Measurements from ENCODE around the gene ZRSR2. TPM values are rescaled to one million over a fixed set of nuclear protein-coding genes. Genes with fewer than 3 reads are reported as not detected.
"Not testable (repeated sequence)": the region's sequence is repeated elsewhere in the genome, so short reads cannot be mapped to it uniquely, and the experiment has no call there.

Gene ZRSR2, protein sequence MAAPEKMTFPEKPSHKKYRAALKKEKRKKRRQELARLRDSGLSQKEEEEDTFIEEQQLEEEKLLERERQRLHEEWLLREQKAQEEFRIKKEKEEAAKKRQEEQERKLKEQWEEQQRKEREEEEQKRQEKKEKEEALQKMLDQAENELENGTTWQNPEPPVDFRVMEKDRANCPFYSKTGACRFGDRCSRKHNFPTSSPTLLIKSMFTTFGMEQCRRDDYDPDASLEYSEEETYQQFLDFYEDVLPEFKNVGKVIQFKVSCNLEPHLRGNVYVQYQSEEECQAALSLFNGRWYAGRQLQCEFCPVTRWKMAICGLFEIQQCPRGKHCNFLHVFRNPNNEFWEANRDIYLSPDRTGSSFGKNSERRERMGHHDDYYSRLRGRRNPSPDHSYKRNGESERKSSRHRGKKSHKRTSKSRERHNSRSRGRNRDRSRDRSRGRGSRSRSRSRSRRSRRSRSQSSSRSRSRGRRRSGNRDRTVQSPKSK
- 10 to 100 TPM; 13.4 to 18.9 TPM for total RNA-seq
- polyA plus RNA-seq = 10 to 100 TPM; 38.7 to 98.8 TPM
- long read RNA-seq, donor 1, partial matches to known transcripts = 1 of 8 reads
- long read RNA-seq, donor 1, other reads (novel, unspliced or antisense) = 3 of 8 reads
- long read RNA-seq, donor 2, transcript ZRSR2-201 (11 exons, 1,491 nt) = major isoform, 9 of 16 reads
- long read RNA-seq, donor 2, partial matches to known transcripts = 2 of 16 reads
- long read RNA-seq, donor 2, other reads (novel, unspliced or antisense) = 5 of 16 reads

DNA sequence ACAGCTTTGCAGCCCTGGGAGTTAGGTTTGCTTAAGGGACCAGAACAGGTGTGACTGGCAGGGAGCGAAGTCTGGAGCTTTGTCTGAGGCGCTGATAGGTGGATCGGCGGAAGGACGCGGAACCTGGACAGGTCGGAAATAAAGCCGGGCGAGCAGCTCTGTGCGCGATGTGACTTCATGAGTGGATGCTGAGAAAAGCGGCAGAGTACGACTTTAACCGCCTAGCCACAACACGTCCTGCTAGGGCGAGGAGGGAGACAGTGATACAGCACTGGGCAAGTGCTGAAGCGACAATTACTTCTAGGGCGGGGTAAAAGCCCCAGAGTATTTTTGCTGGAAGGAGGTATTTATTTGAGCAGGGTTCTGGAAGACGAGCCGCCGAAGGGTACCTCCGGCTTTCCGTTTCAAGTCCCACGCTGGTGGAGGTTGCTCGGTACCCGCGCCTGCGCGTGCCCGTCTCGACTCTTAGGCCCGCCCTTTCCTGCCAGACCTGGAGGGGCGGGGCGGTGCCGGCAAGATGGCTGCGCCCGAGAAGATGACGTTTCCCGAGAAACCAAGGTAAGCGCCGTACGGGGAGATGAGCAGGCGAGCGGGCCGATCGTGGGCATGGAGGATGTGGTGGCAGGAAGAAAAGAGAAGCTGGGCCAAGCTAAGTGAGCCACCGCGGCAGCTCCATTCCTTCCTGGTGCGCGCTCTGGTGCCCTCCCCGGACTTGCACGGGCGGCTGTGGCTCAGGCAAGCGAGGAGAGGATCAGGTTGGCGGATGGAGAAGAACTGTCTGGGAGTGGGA, at the start of gene ZRSR2:
ZRSR2 (plus strand) TSS at position 506 of the 790 bp plus-strand sequence; CDS start at position 518, 12 bp downstream.
- intact Hi-C loops (cut with DNase I) = loop anchor here (5.0 kb wide), 3 partner anchors 62 to 113 kb away; partner anchors contain the start of gene AP1S2 (in 1 of the 2)
- no peaks in the 10 kb centered on the region for H3K9me3 ChIP-seq (ENCODE audit: control insufficient read depth, low read length)
- H3K36me3 ChIP-seq (ENCODE audit: control insufficient read depth in 1 of 2, insufficient read depth in 2 of 2, low read length in 1 of 2) = no peaks in the 10 kb centered on the region
- H3K27ac ChIP-seq (ENCODE audit: low read depth in 1 of 2, low read length in 2 of 2) = peak within 1 kb of the TSS in 1 of 2 donors; percentile 72
- ATAC-seq (ENCODE audit: low FRiP score) = peak; percentile 96
- peak within 1 kb of the TSS; percentile 62 to 70 for H3K4me3 ChIP-seq (ENCODE audit: low read length in 2 of 2)
- 0 to 1% methylated on average over 54 to 55 of the region's 55 CpGs for WGBS, 2 donors
- DNase-seq = peak; percentile 92 to 95
- H3K27me3 ChIP-seq (ENCODE audit: control insufficient read depth in 1 of 2, insufficient read depth in 2 of 2, low read length in 1 of 2) = no peaks in the 10 kb centered on the region
- no peaks in the 10 kb centered on the region for H3K4me1 ChIP-seq (ENCODE audit: control insufficient read depth in 1 of 2, insufficient read depth in 2 of 2, low read length in 2 of 2)

DNA sequence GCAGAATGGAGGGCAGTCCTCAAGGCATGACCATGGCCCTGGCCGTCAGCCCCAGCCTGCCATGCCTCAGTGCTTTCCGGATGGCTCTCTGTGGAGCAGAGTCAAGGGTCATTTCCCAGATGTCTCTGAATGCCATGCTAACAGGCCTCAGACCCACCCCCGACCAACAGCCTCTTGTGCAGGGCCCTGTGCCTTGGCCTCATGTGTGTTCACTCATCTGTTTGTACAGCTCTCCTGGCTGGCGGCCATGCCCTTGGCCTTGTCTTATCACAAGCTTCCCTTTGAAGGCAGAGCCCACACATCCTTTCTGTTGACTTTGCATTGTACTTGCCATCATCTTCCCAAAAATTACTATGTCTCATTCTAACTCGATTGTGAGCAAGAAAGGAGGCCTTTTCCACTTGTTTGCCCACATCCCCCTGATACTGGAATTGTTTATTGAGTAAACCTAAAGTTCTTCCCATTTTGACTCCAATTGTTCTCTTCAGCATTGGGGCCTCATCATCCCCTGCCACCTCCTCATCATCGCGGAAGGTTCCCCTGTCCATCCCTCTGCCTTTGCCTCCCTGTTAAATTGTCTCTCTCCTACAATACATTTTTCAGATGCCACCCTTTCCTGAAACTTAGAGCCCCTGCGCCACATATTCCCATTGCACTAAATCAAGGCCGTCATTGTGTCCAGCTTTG, 46.0 kb upstream of the ZRSR2 start:
- H3K36me3 ChIP-seq (ENCODE audit: control insufficient read depth in 1 of 2, insufficient read depth in 2 of 2, low read length in 1 of 2) = no peaks in the 10 kb centered on the region
- H3K27ac ChIP-seq (ENCODE audit: low read depth in 1 of 2, low read length in 2 of 2) = no peak overlapping the region
- ATAC-seq (ENCODE audit: low FRiP score) = no peak
- 69 to 82% methylated on average over 9 of the region's 9 CpGs for WGBS, 2 donors
- H3K27me3 ChIP-seq (ENCODE audit: control insufficient read depth in 1 of 2, insufficient read depth in 2 of 2, low read length in 1 of 2) = no peaks in the 10 kb centered on the region
- no peak for DNase-seq
- peaks cover 0 to 2% of the 10 kb centered on the region in 2 donors for H3K4me1 ChIP-seq (ENCODE audit: control insufficient read depth in 1 of 2, insufficient read depth in 2 of 2, low read length in 2 of 2)
- H3K9me3 ChIP-seq (ENCODE audit: control insufficient read depth, low read length) = no peaks in the 10 kb centered on the region
- intact Hi-C loops (cut with DNase I) = no loop called here
- H3K4me3 ChIP-seq (ENCODE audit: low read length in 2 of 2) = no peak overlapping the region

DNA sequence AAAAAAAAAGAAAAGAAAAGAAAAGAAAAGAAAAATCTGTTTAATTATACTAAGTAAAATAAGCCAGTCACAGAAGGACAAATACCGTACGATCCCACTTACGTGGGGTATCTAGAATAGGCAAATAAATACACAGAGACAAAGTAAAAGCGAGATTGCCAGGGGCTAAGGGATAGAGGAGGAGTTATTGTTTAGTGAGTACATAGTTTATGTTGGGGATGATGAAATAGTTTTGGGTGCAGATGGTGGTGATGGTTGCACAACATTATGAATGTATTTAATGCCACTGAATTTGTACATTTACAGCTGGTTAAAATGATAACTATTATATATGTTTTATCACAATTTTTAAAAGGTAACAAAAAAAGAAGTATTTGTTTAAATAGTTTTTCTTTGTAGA, 45.1 kb upstream of the ZRSR2 start:
- ATAC-seq (ENCODE audit: low FRiP score) (no peak), DNase-seq (no peak)
- Histone ChIP-seq H3K4me3 (ENCODE audit: low read length in 2 of 2) (no peak overlapping the region), H3K4me1 (ENCODE audit: control insufficient read depth in 1 of 2, insufficient read depth in 2 of 2, low read length in 2 of 2) (peaks cover 0 to 2% of the 10 kb centered on the region in 2 donors), H3K9me3 (ENCODE audit: control insufficient read depth, low read length) (no peaks in the 10 kb centered on the region), H3K27ac (ENCODE audit: low read depth in 1 of 2, low read length in 2 of 2) (no peak overlapping the region), H3K27me3 (ENCODE audit: control insufficient read depth in 1 of 2, insufficient read depth in 2 of 2, low read length in 1 of 2) (no peaks in the 10 kb centered on the region), H3K36me3 (ENCODE audit: control insufficient read depth in 1 of 2, insufficient read depth in 2 of 2, low read length in 1 of 2) (no peaks in the 10 kb centered on the region)
- WGBS, 2 donors = 95 to 96% methylated on average over 4 of the region's 4 CpGs
- intact Hi-C loops (cut with DNase I) = no loop called here

DNA sequence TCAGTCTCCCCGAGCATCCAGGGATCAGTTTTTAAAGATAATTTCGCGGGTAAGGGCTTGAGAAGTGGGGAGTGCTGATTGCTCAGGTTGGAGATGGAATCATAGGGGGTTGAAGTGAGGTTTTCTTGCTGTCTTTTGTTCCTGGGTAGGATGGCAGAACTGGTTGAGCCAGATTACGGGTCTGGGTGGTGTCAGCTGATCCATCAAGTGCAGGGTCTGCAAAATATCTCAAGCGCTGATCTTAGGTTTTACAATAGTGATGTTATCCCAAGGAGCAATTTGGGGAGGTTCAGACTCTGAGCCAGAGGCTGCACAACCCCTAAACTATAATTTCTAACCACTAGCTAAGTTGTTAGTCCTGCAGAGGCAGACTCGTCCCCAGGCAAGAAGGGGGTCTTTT, 43.6 kb upstream of the ZRSR2 start:
- H3K4me1 ChIP-seq (ENCODE audit: control insufficient read depth in 1 of 2, insufficient read depth in 2 of 2, low read length in 2 of 2); ATAC-seq (ENCODE audit: low FRiP score); intact Hi-C loops (cut with DNase I); DNase-seq; H3K36me3 ChIP-seq (ENCODE audit: control insufficient read depth in 1 of 2, insufficient read depth in 2 of 2, low read length in 1 of 2); H3K27me3 ChIP-seq (ENCODE audit: control insufficient read depth in 1 of 2, insufficient read depth in 2 of 2, low read length in 1 of 2); H3K27ac ChIP-seq (ENCODE audit: low read depth in 1 of 2, low read length in 2 of 2); H3K4me3 ChIP-seq (ENCODE audit: low read length in 2 of 2); H3K9me3 ChIP-seq (ENCODE audit: control insufficient read depth, low read length): not testable (repeated sequence)
- WGBS, 2 donors = 92 to 93% methylated on average over 6 of the region's 6 CpGs

DNA sequence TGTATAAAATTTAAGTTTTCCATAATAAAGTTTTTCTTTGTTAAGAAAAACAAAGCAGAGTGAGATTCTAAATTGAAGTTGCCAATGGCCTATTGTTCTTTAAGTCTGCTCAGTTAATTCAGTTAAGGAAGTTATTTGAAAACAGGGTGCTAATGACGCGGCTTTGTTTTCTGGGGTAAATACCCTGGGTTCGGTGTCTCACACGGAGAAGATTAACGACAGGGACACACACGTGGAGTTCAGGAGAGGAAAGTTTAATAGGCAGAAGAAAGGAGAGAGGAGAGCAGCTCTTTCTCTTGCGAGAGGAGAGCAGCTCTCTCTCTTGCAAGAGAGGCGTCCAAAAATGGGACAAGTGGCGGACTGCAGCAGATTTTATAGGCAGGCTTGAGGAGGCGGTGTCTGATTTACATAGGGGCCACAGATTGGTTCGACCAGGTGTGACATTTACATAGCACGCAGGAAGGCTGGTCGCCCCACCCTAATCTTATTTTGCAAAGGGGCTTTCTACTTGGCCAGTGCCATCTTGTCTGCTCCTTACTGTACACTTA, 42.6 kb upstream of the ZRSR2 start:
- ATAC-seq (ENCODE audit: low FRiP score) (no peak), DNase-seq (no peak)
- no peaks in the 10 kb centered on the region for H3K27me3 ChIP-seq (ENCODE audit: control insufficient read depth in 1 of 2, insufficient read depth in 2 of 2, low read length in 1 of 2)
- H3K4me3 ChIP-seq (ENCODE audit: low read length in 2 of 2) = no peak overlapping the region
- H3K36me3 ChIP-seq (ENCODE audit: control insufficient read depth in 1 of 2, insufficient read depth in 2 of 2, low read length in 1 of 2) = no peaks in the 10 kb centered on the region
- intact Hi-C loops (cut with DNase I) = no loop called here
- peaks cover 2 to 3% of the 10 kb centered on the region in 2 donors for H3K4me1 ChIP-seq (ENCODE audit: control insufficient read depth in 1 of 2, insufficient read depth in 2 of 2, low read length in 2 of 2)
- WGBS, 2 donors = 90 to 93% methylated on average over 13 of the region's 13 CpGs
- no peak overlapping the region for H3K27ac ChIP-seq (ENCODE audit: low read depth in 1 of 2, low read length in 2 of 2)
- H3K9me3 ChIP-seq (ENCODE audit: control insufficient read depth, low read length) = no peaks in the 10 kb centered on the region

DNA sequence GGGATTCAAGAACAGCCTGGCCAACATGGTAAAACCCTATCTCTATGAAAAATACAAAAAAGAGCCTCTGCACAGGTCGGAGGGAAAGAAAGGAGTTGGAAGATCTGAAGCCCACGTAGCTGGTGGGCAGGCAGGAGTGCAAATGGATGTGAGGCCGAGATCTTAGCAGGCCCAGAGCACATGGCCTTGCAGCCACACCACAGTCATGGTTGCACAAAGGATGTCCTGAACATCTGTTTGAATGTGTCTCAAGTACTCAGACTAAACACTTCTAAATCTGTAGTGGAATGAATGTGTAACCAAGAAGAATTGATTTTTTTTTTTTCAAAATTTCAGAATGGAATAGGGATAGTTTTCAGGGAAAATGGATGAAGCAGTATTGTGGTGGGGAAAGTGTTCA, 41.4 kb upstream of the ZRSR2 start:
- 88 to 97% methylated on average over 3 of the region's 3 CpGs for WGBS, 2 donors
- Histone ChIP-seq H3K27ac (ENCODE audit: low read depth in 1 of 2, low read length in 2 of 2) (peak overlapping the region in 1 of 2 donors; percentile 59), H3K27me3 (ENCODE audit: control insufficient read depth in 1 of 2, insufficient read depth in 2 of 2, low read length in 1 of 2) (no peaks in the 10 kb centered on the region), H3K36me3 (ENCODE audit: control insufficient read depth in 1 of 2, insufficient read depth in 2 of 2, low read length in 1 of 2) (no peaks in the 10 kb centered on the region), H3K4me1 (ENCODE audit: control insufficient read depth in 1 of 2, insufficient read depth in 2 of 2, low read length in 2 of 2) (peaks cover 2 to 3% of the 10 kb centered on the region in 2 donors), H3K9me3 (ENCODE audit: control insufficient read depth, low read length) (no peaks in the 10 kb centered on the region), H3K4me3 (ENCODE audit: low read length in 2 of 2) (no peak overlapping the region)
- no peak for DNase-seq
- no peak for ATAC-seq (ENCODE audit: low FRiP score)
- intact Hi-C loops (cut with DNase I) = no loop called here

DNA sequence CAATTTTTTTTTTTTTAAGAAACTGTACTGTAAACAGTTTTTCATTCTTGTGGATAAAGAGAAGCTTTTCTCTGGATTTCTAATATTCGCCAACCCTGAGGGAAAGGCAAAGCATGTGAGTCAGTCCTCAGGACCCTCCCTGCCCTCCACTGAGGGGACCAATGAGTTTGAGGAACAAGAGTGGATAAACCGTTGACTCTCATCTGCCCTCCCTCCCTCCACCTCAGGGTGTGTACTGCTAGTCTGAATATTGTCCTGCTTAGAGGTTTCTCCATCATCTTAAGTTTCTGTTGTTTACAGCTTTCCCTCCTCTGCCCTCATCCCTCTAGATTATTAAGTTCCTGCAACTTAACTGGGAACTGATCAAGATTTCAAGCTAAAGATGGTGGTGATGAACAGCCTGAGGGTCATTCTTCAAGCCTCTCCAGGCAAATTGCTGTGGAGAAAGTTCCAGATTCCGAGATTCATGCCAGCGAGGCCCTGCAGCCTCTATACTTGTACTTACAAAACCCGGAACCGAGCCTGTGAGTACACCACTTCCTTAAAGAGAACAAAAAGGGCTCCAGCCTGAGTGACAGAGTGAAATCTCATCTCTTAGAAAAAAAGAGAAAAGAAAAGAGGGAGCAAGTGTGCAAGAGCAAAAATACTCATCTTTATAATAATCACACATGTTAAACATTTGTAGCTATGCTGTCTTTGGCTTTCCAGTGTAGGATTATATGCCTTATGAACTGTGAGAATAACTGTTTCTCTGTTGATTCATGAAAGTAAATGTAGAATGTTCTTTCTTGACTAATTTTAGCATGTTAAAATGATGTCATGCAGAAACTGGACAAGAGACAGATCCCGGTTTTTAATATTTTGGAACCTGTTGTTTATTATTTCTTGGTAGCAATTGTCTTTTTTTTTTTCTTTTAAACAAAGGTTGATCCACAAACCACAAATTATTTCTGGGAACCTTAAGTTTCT, 40.4 kb upstream of the ZRSR2 start:
- intact Hi-C loops (cut with DNase I) = no loop called here
- 5 to 41% methylated on average over 7 of the region's 7 CpGs for WGBS, 2 donors
- H3K9me3 ChIP-seq (ENCODE audit: control insufficient read depth, low read length) = no peaks in the 10 kb centered on the region
- H3K27me3 ChIP-seq (ENCODE audit: control insufficient read depth in 1 of 2, insufficient read depth in 2 of 2, low read length in 1 of 2) = no peaks in the 10 kb centered on the region
- peak; percentile 55 for ATAC-seq (ENCODE audit: low FRiP score)
- no peak overlapping the region for H3K4me3 ChIP-seq (ENCODE audit: low read length in 2 of 2)
- peaks cover 0 to 3% of the 10 kb centered on the region in 2 donors for H3K4me1 ChIP-seq (ENCODE audit: control insufficient read depth in 1 of 2, insufficient read depth in 2 of 2, low read length in 2 of 2)
- no peaks in the 10 kb centered on the region for H3K36me3 ChIP-seq (ENCODE audit: control insufficient read depth in 1 of 2, insufficient read depth in 2 of 2, low read length in 1 of 2)
- peak in 1 of 2 donors; percentile 58 for DNase-seq
- peak overlapping the region; percentile 54 to 98 for H3K27ac ChIP-seq (ENCODE audit: low read depth in 1 of 2, low read length in 2 of 2)

All from aorta (tissue), 5 donors.